ENCODE results near the gene KCNK6.

GRCh38 chr19:38377052-38377451 is 57.4 kb downstream of the KCNK6 start:
- TF ChIP-seq, protein P1, sequence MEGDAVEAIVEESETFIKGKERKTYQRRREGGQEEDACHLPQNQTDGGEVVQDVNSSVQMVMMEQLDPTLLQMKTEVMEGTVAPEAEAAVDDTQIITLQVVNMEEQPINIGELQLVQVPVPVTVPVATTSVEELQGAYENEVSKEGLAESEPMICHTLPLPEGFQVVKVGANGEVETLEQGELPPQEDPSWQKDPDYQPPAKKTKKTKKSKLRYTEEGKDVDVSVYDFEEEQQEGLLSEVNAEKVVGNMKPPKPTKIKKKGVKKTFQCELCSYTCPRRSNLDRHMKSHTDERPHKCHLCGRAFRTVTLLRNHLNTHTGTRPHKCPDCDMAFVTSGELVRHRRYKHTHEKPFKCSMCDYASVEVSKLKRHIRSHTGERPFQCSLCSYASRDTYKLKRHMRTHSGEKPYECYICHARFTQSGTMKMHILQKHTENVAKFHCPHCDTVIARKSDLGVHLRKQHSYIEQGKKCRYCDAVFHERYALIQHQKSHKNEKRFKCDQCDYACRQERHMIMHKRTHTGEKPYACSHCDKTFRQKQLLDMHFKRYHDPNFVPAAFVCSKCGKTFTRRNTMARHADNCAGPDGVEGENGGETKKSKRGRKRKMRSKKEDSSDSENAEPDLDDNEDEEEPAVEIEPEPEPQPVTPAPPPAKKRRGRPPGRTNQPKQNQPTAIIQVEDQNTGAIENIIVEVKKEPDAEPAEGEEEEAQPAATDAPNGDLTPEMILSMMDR (IDR thresholded peaks at IDR 0.05), result no peak
- no peak for TF ChIP-seq POLR2A (IDR thresholded peaks at IDR 0.05)
